Spleen (tissue), 11 donors: ENCODE data around the gene LRRC3B. TPM values are rescaled to one million over a fixed set of nuclear protein-coding genes. Genes with fewer than 3 reads are reported as not detected.

ENCODE experiments used
- DNase-seq: peaks from one replicate; pipeline ENCODE4 v3.0.0-alpha.2; 2020
- H3K27ac ChIP-seq, 8 donors: fragments of 200-600 bp; sonication (generic) in 7 of 8; 1 replicate in 4 of 8; 2 replicates in 4 of 8; pipeline versions ENCODE4 v1.5.0 to v1.8.0; 2016 to 2021; ENCODE audit warnings: inconsistent platforms in 4 of 8, mild to moderate bottlenecking in 4 of 8, moderate library complexity in 1 of 8
- H3K27me3 ChIP-seq, 7 donors: fragments of 200-600 bp; sonication (generic) in 6 of 7; replicated peaks in 1 of 7; 1 replicate in 4 of 7; 2 replicates in 3 of 7; pipeline versions ENCODE4 v1.5.0 to v1.8.0; 2016 to 2021; ENCODE audit warnings: inconsistent platforms in 3 of 7, mild to moderate bottlenecking in 1 of 7
- H3K36me3 ChIP-seq, 6 donors: fragments of 200-600 bp; sonication (generic) in 5 of 6; 1 replicate in 4 of 6; 2 replicates in 2 of 6; pipeline versions ENCODE4 v1.5.0 to v1.8.0; 2016 to 2021; ENCODE audit warnings: inconsistent platforms in 2 of 6
- H3K4me1 ChIP-seq, 6 donors: fragments of 200-600 bp; sonication (generic) in 5 of 6; 1 replicate in 3 of 6; 2 replicates in 3 of 6; pipeline versions ENCODE4 v1.5.0 to v1.8.0; 2016 to 2021; ENCODE audit warnings: inconsistent platforms in 3 of 6
- H3K4me3 ChIP-seq, 8 donors: fragments of 200-600 bp; sonication (generic) in 7 of 8; 1 replicate in 4 of 8; 2 replicates in 4 of 8; pipeline versions ENCODE4 v1.5.0 to v1.8.0; 2016 to 2021; ENCODE audit warnings: inconsistent platforms in 4 of 8, mild to moderate bottlenecking in 4 of 8, moderate library complexity in 2 of 8
- H3K9me3 ChIP-seq, 8 donors: fragments of 200-600 bp; sonication (generic) in 7 of 8; 1 replicate in 4 of 8; 2 replicates in 4 of 8; pipeline versions ENCODE4 v1.5.0 to v1.8.0; 2016 to 2021; ENCODE audit warnings: inconsistent platforms in 4 of 8
- CTCF ChIP-seq, 11 experiments: fragments of 200-600 bp in 7 of 11; fragments of 450-650 bp in 4 of 11; sonication (generic) in 4 of 11; IDR thresholded peaks in 8 of 11; conservative IDR thresholded peaks in 3 of 11; 1 replicate in 7 of 11; 2 replicates in 4 of 11; pipeline versions ENCODE4 v1.4.0 to v1.8.0; 2016 to 2021; ENCODE audit warnings: antibody characterized with exemption in 11 of 11, inconsistent platforms in 4 of 11, mild to moderate bottlenecking in 1 of 11
- POLR2A ChIP-seq, 3 donors: fragments of 450-650 bp; IDR thresholded peaks; one replicate each; pipeline ENCODE4 v1.5.1; 2017; ENCODE audit warnings: antibody characterized with exemption in 3 of 3, mild to moderate bottlenecking in 1 of 3
- POLR2AphosphoS5 ChIP-seq, 3 donors: sonication (generic); formaldehyde crosslinking; IDR thresholded peaks; one replicate each; pipeline ENCODE4 v1.5.1; 2017; ENCODE audit warnings: antibody characterized with exemption in 3 of 3
- WGBS, 5 donors: extraction: QIAGEN DNeasy Blood & Tissue Kit in 3 of 5; methylation state at CpG; one replicate each; pipeline versions ENCODE4 v1.1.5 to v1.1.7; 2013 to 2018; 5-methylcytosine and 5-hydroxymethylcytosine counted together
- intact Hi-C: fragments of 100-400 bp; cut with DNase I; formaldehyde crosslinking; loops from one replicate; pipeline ENCODE4 v1.15.0; 2023; ENCODE audit warnings: low total_unique reads
- polyA plus RNA-seq, 3 donors: library from polyadenylated mRNA; stranded (reverse); fragments of 200-250 nt; gene quantifications; one replicate each; pipeline ENCODE4 v1.2.1, GENCODE V29; 2013
- total RNA-seq, 7 donors: library from RNA; depleted of rRNA in 3 of 7; stranded (reverse); fragments of >200 nt in 3 of 7; fragmentation: NEBNext Ultra II Directional in 4 of 7; extraction: Animal tissue kit (Norgen Biotek cat#: 25700) in 4 of 7; gene quantifications; one replicate each; pipeline versions ENCODE4 v1.1.0 to v1.2.1, GENCODE V29; 2016 to 2021
- donor health status: healthy with polysubstance abuse.
- donor health status: DM: no; HTN: no; CAD: no; lungs with moderate emphysema.
- donor health status: DM: no; HTN: no; CAD: no.
- donor health status: Bipolar disorder and iron deficiency.
- donor health status: healthy.
- donor health status: DM: no; HTN: no; CAD: no.
- donor health status: DM: yes; HTN: yes; CAD: no.

Gene LRRC3B
- total and polyA plus RNA-seq, 10 donors, result 0.05 TPM; not detected in 9

GRCh38 chr3:26682406-26682805 lies 59.8 kb downstream of the LRRC3B start:
- H3K4me3 ChIP-seq, result no peak overlapping the region
- no peak overlapping the region for H3K27ac ChIP-seq
- no peaks in the 10 kb centered on the region for H3K27me3 ChIP-seq
- WGBS, 5 donors, result 69 to 82% (median 76%) methylated on average over 1 of the region's 1 CpG
- peaks cover 0 to 10% (median 0%) of the 10 kb centered on the region in 8 donors for H3K9me3 ChIP-seq
- no peak for DNase-seq
- TF ChIP-seq POLR2A (IDR thresholded peaks at IDR 0.05), result no peak
- TF ChIP-seq POLR2AphosphoS5 (IDR thresholded peaks at IDR 0.05), result no peak
- no peak for TF ChIP-seq CTCF (IDR thresholded peaks at IDR 0.05 in 8 of 11, conservative IDR thresholded peaks at IDR 0.05 in 3 of 11)
- intact Hi-C loops, result no loop called here
- H3K36me3 ChIP-seq, result no peaks in the 10 kb centered on the region
- H3K4me1 ChIP-seq, result no peaks in the 10 kb centered on the region

GRCh38 chr3:26683902-26684301 lies 61.3 kb downstream of the LRRC3B start:
- TF ChIP-seq CTCF (IDR thresholded peaks at IDR 0.05 in 8 of 11, conservative IDR thresholded peaks at IDR 0.05 in 3 of 11) (no peak), POLR2AphosphoS5 (IDR thresholded peaks at IDR 0.05) (no peak), POLR2A (IDR thresholded peaks at IDR 0.05) (no peak)
- 61 to 77% (median 66%) methylated on average over 3 of the region's 3 CpGs for WGBS, 5 donors
- Histone ChIP-seq H3K4me1 (no peaks in the 10 kb centered on the region), H3K27ac (no peak overlapping the region), H3K4me3 (no peak overlapping the region), H3K36me3 (no peaks in the 10 kb centered on the region), H3K27me3 (no peaks in the 10 kb centered on the region), H3K9me3 (peaks cover 0 to 8% (median 0%) of the 10 kb centered on the region in 8 donors)
- intact Hi-C loops, result no loop called here
- DNase-seq, result no peak

- 63 to 77% (median 73%) methylated on average over 4 of the region's 4 CpGs for WGBS, 5 donors
- Histone ChIP-seq H3K27me3 (no peaks in the 10 kb centered on the region), H3K4me1 (no peaks in the 10 kb centered on the region), H3K9me3 (peaks cover 0 to 8% (median 0%) of the 10 kb centered on the region in 8 donors), H3K4me3 (no peak overlapping the region), H3K36me3 (no peaks in the 10 kb centered on the region), H3K27ac (no peak overlapping the region)
- intact Hi-C loops, result no loop called here
- DNase-seq, result no peak
- TF ChIP-seq POLR2A (IDR thresholded peaks at IDR 0.05) (no peak), CTCF (IDR thresholded peaks at IDR 0.05 in 8 of 11, conservative IDR thresholded peaks at IDR 0.05 in 3 of 11) (no peak), POLR2AphosphoS5 (IDR thresholded peaks at IDR 0.05) (no peak)
Observed at GRCh38 chr3:26687466-26687865, 64.9 kb downstream of the LRRC3B start.

GRCh38 chr3:26699553-26699952 lies 77.0 kb downstream of the LRRC3B start:
- Histone ChIP-seq H3K27me3 (no peaks in the 10 kb centered on the region), H3K4me3 (no peak overlapping the region), H3K4me1 (no peaks in the 10 kb centered on the region), H3K36me3 (no peaks in the 10 kb centered on the region), H3K9me3 (no peaks in the 10 kb centered on the region), H3K27ac (no peak overlapping the region)
- intact Hi-C loops, result no loop called here
- no peak for DNase-seq
- 58 to 75% (median 64%) methylated on average over 2 of the region's 2 CpGs for WGBS, 5 donors
- TF ChIP-seq POLR2A (IDR thresholded peaks at IDR 0.05) (no peak), CTCF (IDR thresholded peaks at IDR 0.05 in 8 of 11, conservative IDR thresholded peaks at IDR 0.05 in 3 of 11) (no peak), POLR2AphosphoS5 (IDR thresholded peaks at IDR 0.05) (no peak)
